Panc1 (cell line): ENCODE data around the gene TDRD1. TPM values are rescaled to one million over a fixed set of nuclear protein-coding genes. Genes with fewer than 3 reads are reported as not detected.
A peak's percentile ranks its signal among the peaks of the same experiment; 100 is the strongest.

Experiments used
- ATAC-seq: fragments of 200-7000 bp; cut with Tn5 transposase; 2 replicates; pipeline ENCODE4 v1.9.1; 2020; ENCODE audit warnings: mild to moderate bottlenecking, moderate library complexity
- BruUV-seq: library from RNA; stranded (reverse); fragments of 400-500 nt; replicated peaks from 2 replicates; lab custom pipeline; 2021; lab: Mats Ljungman, UMichigan
- CTCF ChIA-PET: fragments of 300-600 bp; sonication (Branson Sonifier 250); formaldehyde crosslinking; loops from one replicate; lab custom pipeline; 2022; ENCODE audit warnings: antibody characterized with exemption; lab: Charles Lee
- POLR2A ChIA-PET: fragments of 300-600 bp; sonication (Branson Sonifier 250); formaldehyde crosslinking; loops from one replicate; lab custom pipeline; 2022; ENCODE audit warnings: antibody characterized with exemption; lab: Charles Lee
- DNase-seq: peaks from one replicate; pipeline ENCODE4 v3.0.0-alpha.2; 2010; ENCODE audit warnings: low read depth, low spot score
- H3K27ac ChIP-seq: 2 replicates; pipeline ENCODE4 v1.5.1; 2011; ENCODE audit warnings: mild to moderate bottlenecking, low read length, inconsistent platforms
- H3K27me3 ChIP-seq: fragments of 200-500 bp; sonication (Bioruptor generic); 2 replicates; pipeline ENCODE4 v1.6.0; 2014; ENCODE audit warnings: low read length, inconsistent platforms; ENCODE audit not compliant: control insufficient read depth, insufficient read depth
- H3K36me3 ChIP-seq: fragments of 200-500 bp; sonication (Bioruptor generic); 2 replicates; pipeline ENCODE4 v1.5.1; 2014; ENCODE audit warnings: inconsistent platforms, mild to moderate bottlenecking, low read length, moderate library complexity; ENCODE audit not compliant: control insufficient read depth, insufficient read depth
- H3K4me1 ChIP-seq: 2 replicates; pipeline ENCODE4 v1.5.1; 2011; ENCODE audit warnings: inconsistent platforms, mild to moderate bottlenecking, low read length, moderate library complexity; ENCODE audit not compliant: control insufficient read depth, insufficient read depth
- H3K4me3 ChIP-seq, 2 experiments: 2 replicates each; pipeline ENCODE4 v1.5.1; 2011 to 2012; ENCODE audit warnings: low read depth in 2 of 2, low read length in 2 of 2, mild to moderate bottlenecking in 2 of 2, inconsistent platforms in 1 of 2, moderate library complexity in 1 of 2
- H3K9me3 ChIP-seq: fragments of 200-500 bp; sonication (Bioruptor generic); 2 replicates; pipeline ENCODE4 v1.5.1; 2014; ENCODE audit warnings: low read depth, mild to moderate bottlenecking, inconsistent platforms, low read length, moderate library complexity; ENCODE audit not compliant: control insufficient read depth, insufficient read depth
- CTCF ChIP-seq: fragments of 450-650 bp; IDR thresholded peaks from 2 replicates; pipeline ENCODE4 v1.5.1; 2017; ENCODE audit warnings: mild to moderate bottlenecking
- POLR2AphosphoS5 ChIP-seq: IDR thresholded peaks from 2 replicates; pipeline ENCODE4 v1.6.1; 2012; ENCODE audit warnings: mild to moderate bottlenecking, low read depth, low read length, moderate library complexity
- REST ChIP-seq, 2 experiments: IDR thresholded peaks; 2 replicates each; pipeline ENCODE4 v1.6.1; 2011 to 2012; ENCODE audit warnings: low read depth in 2 of 2, control low read depth in 1 of 2, low read length in 1 of 2, mild to moderate bottlenecking in 1 of 2, moderate library complexity in 1 of 2; ENCODE audit not compliant: insufficient read depth in 1 of 2
- SIN3A ChIP-seq: IDR thresholded peaks from 2 replicates; pipeline ENCODE4 v1.6.1; 2012; ENCODE audit warnings: low read depth, mild to moderate bottlenecking, low read length, moderate library complexity, borderline replicate concordance; ENCODE audit not compliant: insufficient read depth
- TCF7L2 ChIP-seq: IDR thresholded peaks from 2 replicates; pipeline ENCODE4 v1.6.1; 2011; ENCODE audit warnings: mild to moderate bottlenecking, low read depth, low read length, inconsistent platforms
- in situ Hi-C: cut with HindIII; loops from 2 replicates; pipeline ENCODE4 v1.10.0; 2016; ENCODE audit warnings: low sequenced_read_pairs, low pct_unique_long_range_greater_than_20kb
- intact Hi-C: fragments of 100-400 bp; cut with micrococcal nuclease; formaldehyde crosslinking; loops from one replicate; pipeline ENCODE4 v1.10.0; 2022; ENCODE audit not compliant: unreplicated experiment
- total RNA-seq: library from RNA; stranded (reverse); gene quantifications from one replicate; pipeline ENCODE4 v1.2.1, GENCODE V29; 2021; ENCODE audit not compliant: unreplicated experiment

The TDRD1 gene
- total RNA-seq, 1 experiment from 2014 or later = not detected

GRCh38 chr10:114278140-114278883 is 99.2 kb downstream of the TDRD1 start:
- TF ChIP-seq SIN3A = no peak
- no peak for TF ChIP-seq TCF7L2
- no peak for TF ChIP-seq POLR2AphosphoS5
- TF ChIP-seq CTCF = no peak
- no peak for TF ChIP-seq REST (IDR thresholded peaks at IDR 0.05; ENCODE audit: insufficient read depth in 1 of 2, low read depth in 2 of 2, low read length in 1 of 2)
- Histone ChIP-seq H3K9me3 (no peaks in the 10 kb centered on the region), H3K36me3 (no peaks in the 10 kb centered on the region), H3K4me3 (no peak overlapping the region), H3K27ac (no peak overlapping the region), H3K27me3 (no peaks in the 10 kb centered on the region), H3K4me1 (no peaks in the 10 kb centered on the region)
- CTCF ChIA-PET = interaction anchor here (0.7 kb wide), 1 partner anchor 479 kb away, joined by 3 read pairs; no protein-coding TSS in a partner anchor
- no peak for DNase-seq
- POLR2A ChIA-PET = interaction anchor here (0.6 kb wide), 1 partner anchor 852 kb away, joined by 3 read pairs; no protein-coding TSS in a partner anchor
- in situ Hi-C loops (no loop called here), intact Hi-C loops (no loop called here)
- BruUV-seq = no TSS peak
- peak; percentile 26; the same call in 1 of the 2 replicates for ATAC-seq

- DNase-seq (no peak), ATAC-seq (no peak; the same call in 1 of the 2 replicates)
- intact Hi-C loops (no loop called here), in situ Hi-C loops (no loop called here)
- CTCF ChIA-PET = no interaction called here
- POLR2A ChIA-PET = no interaction called here
- TF ChIP-seq SIN3A = no peak
- no peak for TF ChIP-seq REST (IDR thresholded peaks at IDR 0.05; ENCODE audit: insufficient read depth in 1 of 2, low read depth in 2 of 2, low read length in 1 of 2)
- no peak for TF ChIP-seq TCF7L2
- TF ChIP-seq POLR2AphosphoS5 = no peak
- TF ChIP-seq CTCF = no peak
- Histone ChIP-seq H3K4me1 (no peaks in the 10 kb centered on the region), H3K4me3 (no peak overlapping the region), H3K27ac (no peak overlapping the region), H3K9me3 (no peaks in the 10 kb centered on the region), H3K36me3 (no peaks in the 10 kb centered on the region), H3K27me3 (no peaks in the 10 kb centered on the region)
- BruUV-seq = no TSS peak
These were observed 99.7 kb downstream of the TDRD1 start for GRCh38 chr10:114278884-114279191.
